Progenitor cell of endocrine pancreas (in vitro differentiated cells): ENCODE measurements around the gene DOCK2. TPM values are rescaled to one million over a fixed set of nuclear protein-coding genes. Genes with fewer than 3 reads are reported as not detected.

Source experiments
- DNase-seq: peaks from one replicate; pipeline ENCODE4 v3.0.0; 2021; ENCODE audit warnings: low spot score; ENCODE audit not compliant: unreplicated experiment
- H3K27ac Mint-ChIP-seq: 2 replicates; pipeline ENCODE4 v1.8.0; 2021; ENCODE audit warnings: mild to moderate bottlenecking, moderate library complexity, mixed read lengths
- H3K27me3 Mint-ChIP-seq: 2 replicates; pipeline ENCODE4 v1.8.0; 2021; ENCODE audit warnings: mixed read lengths
- H3K36me3 Mint-ChIP-seq: 2 replicates; pipeline ENCODE4 v1.8.0; 2022; ENCODE audit warnings: mixed read lengths; ENCODE audit not compliant: insufficient read depth
- H3K4me1 Mint-ChIP-seq: 2 replicates; pipeline ENCODE4 v1.8.0; 2021; ENCODE audit warnings: low read depth, mixed read lengths
- H3K4me3 Mint-ChIP-seq: 2 replicates; pipeline ENCODE4 v1.8.0; 2021; ENCODE audit warnings: low read depth, mild to moderate bottlenecking, moderate library complexity, mixed read lengths
- H3K9me3 Mint-ChIP-seq: 2 replicates; pipeline ENCODE4 v1.8.0; 2021; ENCODE audit warnings: low read depth, mixed read lengths
- CTCF ChIP-seq: fragments of 200-600 bp; sonication (generic); IDR thresholded peaks from one replicate; pipeline ENCODE4 v1.5.0; 2021; ENCODE audit warnings: antibody characterized with exemption, mild to moderate bottlenecking; ENCODE audit not compliant: unreplicated experiment
- total RNA-seq: library from RNA; stranded (reverse); gene quantifications from 2 replicates; pipeline ENCODE4 v1.2.1, GENCODE V29; 2021

The DOCK2 gene
- total RNA-seq, 1 donor from 2014 or later: not detected

DNA sequence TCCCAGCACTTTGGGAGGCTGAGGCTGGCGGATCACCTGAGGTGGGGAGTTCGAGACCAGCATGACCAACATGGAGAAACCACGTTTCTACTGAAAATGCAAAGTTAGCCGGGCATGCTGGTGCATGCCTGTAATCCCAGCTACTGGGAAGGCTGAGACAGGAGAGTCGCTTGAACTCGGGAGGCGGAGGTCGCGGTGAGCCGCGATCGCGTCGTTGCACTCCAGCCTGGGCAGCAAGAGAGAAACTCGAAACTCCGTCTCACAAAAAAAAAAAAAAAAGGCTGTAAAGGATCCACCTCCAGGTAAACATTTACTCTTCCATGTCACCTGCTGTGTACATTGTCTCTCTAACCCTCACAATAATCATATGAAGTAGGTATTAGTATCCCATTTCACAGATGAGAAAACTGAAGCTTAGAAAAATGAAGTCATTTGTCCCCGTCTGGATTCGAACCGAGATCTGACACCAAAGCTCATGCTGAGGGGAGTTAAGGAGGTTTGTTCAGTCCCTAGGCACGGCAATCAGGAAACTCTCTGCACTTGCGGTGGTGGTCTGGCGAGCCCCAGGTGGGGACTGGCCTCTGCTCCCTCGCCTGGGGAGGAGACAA lies 494 bp upstream of the DOCK2 start:
- H3K4me3 Mint-ChIP-seq: peak overlapping the region; percentile 33
- no peak overlapping the region for H3K27ac Mint-ChIP-seq
- no peak for DNase-seq
- no peak for TF ChIP-seq CTCF
- peaks cover 11% of the 10 kb centered on the region for H3K9me3 Mint-ChIP-seq
- H3K4me1 Mint-ChIP-seq: peaks cover 6% of the 10 kb centered on the region
- H3K27me3 Mint-ChIP-seq: peaks cover 49% of the 10 kb centered on the region
- no peaks in the 10 kb centered on the region for H3K36me3 Mint-ChIP-seq

GRCh38 chr5:169637549-169638121 lies 560 bp downstream of the DOCK2 start:
- Mint-ChIP-seq H3K4me1 (peaks cover 7% of the 10 kb centered on the region), H3K27me3 (peaks cover 41% of the 10 kb centered on the region), H3K36me3 (no peaks in the 10 kb centered on the region), H3K9me3 (peaks cover 11% of the 10 kb centered on the region), H3K4me3 (no peak overlapping the region), H3K27ac (no peak overlapping the region)
- no peak for TF ChIP-seq CTCF
- no peak for DNase-seq

- Mint-ChIP-seq H3K9me3 (peaks cover 6% of the 10 kb centered on the region), H3K27ac (no peak overlapping the region), H3K4me1 (peaks cover 7% of the 10 kb centered on the region), H3K27me3 (peaks cover 49% of the 10 kb centered on the region), H3K36me3 (no peaks in the 10 kb centered on the region), H3K4me3 (no peak overlapping the region)
- peak; percentile 57 for DNase-seq
- TF ChIP-seq CTCF: no peak
These were observed 4.2 kb downstream of the DOCK2 start for GRCh38 chr5:169641253-169641652.

DNA sequence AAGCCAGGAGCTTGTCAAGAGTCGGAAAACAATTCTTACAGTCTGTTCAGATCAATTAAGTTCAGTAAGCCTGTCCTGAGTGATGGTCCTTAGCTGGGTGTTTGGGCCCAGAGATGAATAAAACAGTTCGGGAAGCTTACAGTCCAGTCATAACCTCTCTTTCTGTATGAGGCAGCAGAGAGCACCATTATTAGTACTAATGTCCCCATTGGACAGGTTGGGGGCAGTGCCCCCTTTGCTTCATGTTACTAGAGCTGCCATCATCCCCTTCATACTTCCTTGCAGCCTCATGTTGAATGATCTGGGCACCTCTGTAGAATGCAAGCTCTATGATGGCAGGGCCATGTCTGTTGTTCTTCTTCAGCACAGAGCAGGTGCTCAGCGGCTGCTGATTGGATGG lies 9.8 kb downstream of the DOCK2 start:
- Mint-ChIP-seq H3K4me3 (no peak overlapping the region), H3K27me3 (peaks cover 24% of the 10 kb centered on the region)
- DNase-seq: no peak

DNA sequence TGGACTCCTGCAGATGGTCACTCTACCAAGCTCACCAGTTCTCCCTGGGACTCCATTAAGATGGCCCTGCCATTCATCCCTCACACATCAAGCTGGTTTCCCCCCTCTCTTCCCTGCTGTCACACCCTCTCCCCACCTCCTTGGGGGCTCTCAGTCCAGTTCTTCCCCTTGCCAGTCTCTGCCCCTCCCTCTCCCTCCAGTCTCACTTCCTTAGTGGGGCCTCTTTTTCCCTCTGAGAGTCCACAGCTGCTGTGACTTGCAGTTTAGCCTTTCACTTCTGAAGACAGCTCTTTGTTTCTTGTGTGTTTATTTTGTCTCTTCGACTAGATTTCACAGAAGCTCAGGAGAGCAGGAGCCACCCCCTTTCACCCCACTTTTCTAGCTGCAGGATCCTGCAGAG lies 10.5 kb downstream of the DOCK2 start:
- Mint-ChIP-seq H3K36me3 (no peaks in the 10 kb centered on the region), H3K4me1 (peaks cover 6% of the 10 kb centered on the region), H3K27me3 (peaks cover 29% of the 10 kb centered on the region), H3K4me3 (no peak overlapping the region), H3K27ac (no peak overlapping the region), H3K9me3 (no peaks in the 10 kb centered on the region)
- DNase-seq: no peak
- TF ChIP-seq CTCF: no peak

More for the DNA sequence above, 9.8 kb downstream of the DOCK2 start:
- no peaks in the 10 kb centered on the region for H3K36me3 Mint-ChIP-seq
- TF ChIP-seq CTCF: no peak
- peaks cover 6% of the 10 kb centered on the region for H3K4me1 Mint-ChIP-seq
- H3K9me3 Mint-ChIP-seq: no peaks in the 10 kb centered on the region
- no peak overlapping the region for H3K27ac Mint-ChIP-seq
